Heart left ventricle (tissue), 16 donors: ENCODE measurements around the gene C2orf80. TPM values are rescaled to one million over a fixed set of nuclear protein-coding genes. Genes with fewer than 3 reads are reported as not detected.

Experiments
- ATAC-seq, 4 donors: fragments of 200-7000 bp; cut with Tn5 transposase; one replicate each; pipeline ENCODE4 v1.9.1; 2020 to 2022; ENCODE audit warnings: moderate library complexity in 4 of 4, mild to moderate bottlenecking in 3 of 4, moderate number of reproducible peaks in 1 of 4
- DNase-seq, 5 donors: peaks; one replicate each; pipeline ENCODE4 v3.0.0-alpha.2; 2020
- H3K27ac ChIP-seq, 12 donors: fragments of 200-600 bp; sonication (generic) in 4 of 12; one replicate each; pipeline versions ENCODE4 v1.5.0 to v1.8.0; 2016 to 2022; ENCODE audit warnings: mild to moderate bottlenecking in 2 of 12
- H3K27me3 ChIP-seq, 9 donors: fragments of 200-600 bp; sonication (generic) in 2 of 9; one replicate each; pipeline versions ENCODE4 v1.5.1 to v1.8.0; 2016 to 2022; ENCODE audit warnings: mild to moderate bottlenecking in 3 of 9
- H3K36me3 ChIP-seq, 9 donors: fragments of 200-600 bp; sonication (generic) in 2 of 9; one replicate each; pipeline versions ENCODE4 v1.5.0 to v1.8.0; 2018 to 2022; ENCODE audit warnings: mild to moderate bottlenecking in 2 of 9
- H3K4me1 ChIP-seq, 12 donors: fragments of 200-600 bp; sonication (generic) in 4 of 12; one replicate each; pipeline versions ENCODE4 v1.5.0 to v1.8.0; 2016 to 2022; ENCODE audit warnings: mild to moderate bottlenecking in 3 of 12
- H3K4me3 ChIP-seq, 12 donors: fragments of 200-600 bp; sonication (generic) in 4 of 12; one replicate each; pipeline versions ENCODE4 v1.5.0 to v1.8.0; 2017 to 2022; ENCODE audit warnings: mild to moderate bottlenecking in 9 of 12, moderate library complexity in 4 of 12
- H3K9me3 ChIP-seq, 12 donors: fragments of 200-600 bp; sonication (generic) in 4 of 12; one replicate each; pipeline versions ENCODE4 v1.5.0 to v1.8.0; 2016 to 2022; ENCODE audit warnings: mild to moderate bottlenecking in 1 of 12
- POLR2A ChIP-seq, 2 donors: fragments of 450-650 bp; IDR thresholded peaks; one replicate each; pipeline ENCODE4 v1.6.1; 2017; ENCODE audit warnings: antibody characterized with exemption in 2 of 2, mild to moderate bottlenecking in 2 of 2, moderate library complexity in 2 of 2
- WGBS, 4 donors: extraction: QIAGEN DNeasy Blood & Tissue Kit in 2 of 4; methylation state at CpG; one replicate each; pipeline versions ENCODE4 v1.1.5 to v1.1.7; 2013 to 2018; 5-methylcytosine and 5-hydroxymethylcytosine counted together
- intact Hi-C, 10 donors: fragments of 100-400 bp; cut with DNase I; formaldehyde crosslinking; loops; one replicate each; pipeline versions ENCODE4 v1.11.1 to v1.14.2; 2022
- polyA plus RNA-seq, 2 donors: library from polyadenylated mRNA; stranded (reverse); fragments of 200-250 nt; gene quantifications; one replicate each; pipeline ENCODE4 v1.2.3, GENCODE V29; 2013
- total RNA-seq, 9 donors: library from RNA; depleted of rRNA in 2 of 9; stranded (reverse); fragments of >200 nt in 2 of 9; fragmentation: NEBNext Ultra II Directional in 3 of 9; extraction: Animal tissue kit (Norgen Biotek cat#: 25700) in 3 of 9; gene quantifications; one replicate each; pipeline versions ENCODE4 v1.1.0 to v1.2.4, GENCODE V29; 2016 to 2023
- TF ChIP-seq, protein P1 (sequence below), 12 donors: fragments of 200-600 bp; sonication (generic) in 4 of 12; IDR thresholded peaks; one replicate each; pipeline versions ENCODE4 v1.5.0 to v1.8.0; 2018 to 2022; ENCODE audit warnings: antibody characterized with exemption in 12 of 12, mild to moderate bottlenecking in 5 of 12
- donor health status: ischemic (EF 13 %, LVEDD 7.1; RV severe dilation, severe dysfunction).
- donor health status: healthy with polysubstance abuse.
- donor health status: DM: no; HTN: yes; CAD: no.
- donor health status: DM: no; HTN: no; CAD: no.
- donor health status: ischemic (EF 25% LVEDD 6.9; RV normal size, moderate dysfunction).
- donor health status: ischemic (EF 25% LVEDD 5.7; RV mildly dilated, moderate dysfunction).
- donor health status: healthy.
- donor health status: DM: yes; HTN: yes; CAD: no.
- donor health status: ischemic (EF 35%, LVEDD 5.7; RV mildly dilated, moderate dysfunction).
- donor health status: nonischemic (EF 11% LVEDD 7.7; RV severe dilation, severe dysfunction).
- donor health status: DM: yes; HTN: yes; CAD: no.
- donor health status: PGD.
- donor health status: ischemic (EF 29% LVEDD 5.4; RV normal size, mild dysfunction).
- donor health status: nonischemic (EF 23%, LVEDD 6.1; RV moderate dilation, normal function).

C2orf80 gene
- total and polyA plus RNA-seq, 11 donors = not detected

DNA sequence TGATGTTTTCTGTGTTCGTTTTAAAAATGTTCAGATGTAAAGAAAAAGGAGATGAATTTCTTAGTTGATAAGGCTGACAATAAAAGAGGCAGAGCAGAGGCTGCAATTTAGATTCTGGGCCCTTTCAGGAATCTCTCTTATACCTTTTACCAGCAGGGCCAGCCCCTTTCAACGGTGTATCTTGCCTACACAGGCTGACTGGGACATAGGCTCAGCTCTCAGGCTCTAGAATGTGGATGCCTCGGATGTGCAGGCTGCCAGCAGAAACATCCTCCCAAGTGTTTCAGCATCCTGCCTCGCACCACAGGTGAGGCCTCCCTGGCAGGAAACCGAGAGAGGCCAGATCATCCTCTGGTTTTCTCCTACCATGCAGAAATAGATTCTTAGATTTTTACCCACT is 3.4 kb downstream of the C2orf80 start:
- no peak for DNase-seq
- Histone ChIP-seq H3K36me3 (no peaks in the 10 kb centered on the region), H3K4me3 (no peak overlapping the region), H3K27ac (no peak overlapping the region), H3K27me3 (peaks cover 0 to 27% (median 8%) of the 10 kb centered on the region in 9 donors), H3K4me1 (peaks cover 0 to 9% (median 0%) of the 10 kb centered on the region in 12 donors), H3K9me3 (no peaks in the 10 kb centered on the region)
- no peak for ATAC-seq
- TF ChIP-seq POLR2A (IDR thresholded peaks at IDR 0.05) = no peak
- TF ChIP-seq, protein P1, sequence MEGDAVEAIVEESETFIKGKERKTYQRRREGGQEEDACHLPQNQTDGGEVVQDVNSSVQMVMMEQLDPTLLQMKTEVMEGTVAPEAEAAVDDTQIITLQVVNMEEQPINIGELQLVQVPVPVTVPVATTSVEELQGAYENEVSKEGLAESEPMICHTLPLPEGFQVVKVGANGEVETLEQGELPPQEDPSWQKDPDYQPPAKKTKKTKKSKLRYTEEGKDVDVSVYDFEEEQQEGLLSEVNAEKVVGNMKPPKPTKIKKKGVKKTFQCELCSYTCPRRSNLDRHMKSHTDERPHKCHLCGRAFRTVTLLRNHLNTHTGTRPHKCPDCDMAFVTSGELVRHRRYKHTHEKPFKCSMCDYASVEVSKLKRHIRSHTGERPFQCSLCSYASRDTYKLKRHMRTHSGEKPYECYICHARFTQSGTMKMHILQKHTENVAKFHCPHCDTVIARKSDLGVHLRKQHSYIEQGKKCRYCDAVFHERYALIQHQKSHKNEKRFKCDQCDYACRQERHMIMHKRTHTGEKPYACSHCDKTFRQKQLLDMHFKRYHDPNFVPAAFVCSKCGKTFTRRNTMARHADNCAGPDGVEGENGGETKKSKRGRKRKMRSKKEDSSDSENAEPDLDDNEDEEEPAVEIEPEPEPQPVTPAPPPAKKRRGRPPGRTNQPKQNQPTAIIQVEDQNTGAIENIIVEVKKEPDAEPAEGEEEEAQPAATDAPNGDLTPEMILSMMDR (IDR thresholded peaks at IDR 0.05) = no peak
- intact Hi-C loops = no loop called here
- WGBS, 4 donors = 52 to 61% (median 55%) methylated on average over 4 to 5 of the region's 5 CpGs

DNA sequence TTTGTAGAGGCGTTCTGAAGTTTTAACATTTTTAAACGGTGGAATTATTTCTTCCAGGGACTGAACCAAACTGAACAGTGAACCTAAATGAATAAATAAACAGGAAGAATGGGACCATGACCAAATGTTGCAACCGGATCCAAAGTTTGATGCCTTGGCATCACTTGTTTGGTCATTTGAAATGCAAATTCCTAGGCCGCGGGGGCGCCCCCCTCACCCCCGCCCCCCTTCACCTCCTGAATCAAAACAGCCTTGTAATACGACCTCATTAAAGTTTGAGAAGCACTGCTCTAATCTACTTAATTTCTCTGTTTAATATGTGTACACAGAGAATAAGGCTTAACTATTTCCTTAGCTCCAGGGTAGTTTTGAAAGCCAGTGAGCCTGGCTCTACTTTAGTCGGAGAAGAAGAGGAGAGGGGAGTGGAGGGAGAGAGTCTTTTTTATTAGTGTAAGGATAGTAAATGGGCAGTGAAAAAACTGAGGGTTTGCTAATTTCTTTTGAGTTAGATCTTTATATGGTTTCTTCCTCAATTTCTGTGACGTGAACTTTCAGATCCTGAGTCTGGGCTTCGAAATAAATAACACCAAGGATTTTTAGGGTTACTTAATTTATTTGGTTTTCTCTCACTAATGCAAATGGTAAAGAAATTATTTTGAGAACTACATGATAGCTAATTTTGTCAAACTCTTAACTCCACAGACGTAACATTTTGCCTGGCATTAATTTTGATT is 5.7 kb downstream of the C2orf80 start:
- no peak overlapping the region for H3K4me3 ChIP-seq
- DNase-seq (no peak), ATAC-seq (no peak)
- H3K36me3 ChIP-seq = no peaks in the 10 kb centered on the region
- no peak overlapping the region for H3K27ac ChIP-seq
- WGBS, 4 donors = 32 to 44% (median 33%) methylated on average over 12 of the region's 12 CpGs
- no peaks in the 10 kb centered on the region for H3K9me3 ChIP-seq
- TF ChIP-seq, protein P1 (IDR thresholded peaks at IDR 0.05) = no peak
- no peak for TF ChIP-seq POLR2A (IDR thresholded peaks at IDR 0.05)
- peaks cover 0 to 9% (median 0%) of the 10 kb centered on the region in 12 donors for H3K4me1 ChIP-seq
- H3K27me3 ChIP-seq = peaks cover 0 to 27% (median 7%) of the 10 kb centered on the region in 9 donors
- intact Hi-C loops = no loop called here

DNA sequence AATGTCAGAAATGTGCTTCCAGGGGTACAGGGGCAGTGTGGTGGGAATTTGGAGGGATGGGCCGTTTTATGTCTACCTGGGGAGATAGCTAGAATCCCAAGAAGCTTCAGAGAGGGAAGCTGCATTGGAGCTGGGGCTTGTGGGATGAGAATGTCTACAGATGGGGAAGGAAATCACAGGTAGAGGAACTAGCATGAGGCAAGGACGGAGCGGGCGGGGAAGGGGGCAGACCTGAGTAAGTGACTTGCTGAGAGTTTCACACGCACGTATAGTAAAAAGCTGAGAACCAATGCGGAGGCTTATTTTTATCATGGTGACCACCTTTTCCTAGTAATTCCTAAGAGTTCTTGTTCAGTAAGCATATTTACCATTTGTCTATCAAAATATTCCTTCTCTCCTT is 6.3 kb downstream of the C2orf80 start:
- intact Hi-C loops = no loop called here
- TF ChIP-seq, protein P1 (IDR thresholded peaks at IDR 0.05) = no peak
- no peak for TF ChIP-seq POLR2A (IDR thresholded peaks at IDR 0.05)
- no peak overlapping the region for H3K4me3 ChIP-seq
- no peaks in the 10 kb centered on the region for H3K36me3 ChIP-seq
- WGBS, 4 donors = 46 to 56% (median 46%) methylated on average over 7 of the region's 7 CpGs
- peaks cover 0 to 27% (median 7%) of the 10 kb centered on the region in 9 donors for H3K27me3 ChIP-seq
- peak in 1 of 5 donors; percentile 23 for DNase-seq
- H3K27ac ChIP-seq = no peak overlapping the region
- no peaks in the 10 kb centered on the region for H3K9me3 ChIP-seq
- ATAC-seq = no peak
- H3K4me1 ChIP-seq = peaks cover 0 to 9% (median 0%) of the 10 kb centered on the region in 12 donors

DNA sequence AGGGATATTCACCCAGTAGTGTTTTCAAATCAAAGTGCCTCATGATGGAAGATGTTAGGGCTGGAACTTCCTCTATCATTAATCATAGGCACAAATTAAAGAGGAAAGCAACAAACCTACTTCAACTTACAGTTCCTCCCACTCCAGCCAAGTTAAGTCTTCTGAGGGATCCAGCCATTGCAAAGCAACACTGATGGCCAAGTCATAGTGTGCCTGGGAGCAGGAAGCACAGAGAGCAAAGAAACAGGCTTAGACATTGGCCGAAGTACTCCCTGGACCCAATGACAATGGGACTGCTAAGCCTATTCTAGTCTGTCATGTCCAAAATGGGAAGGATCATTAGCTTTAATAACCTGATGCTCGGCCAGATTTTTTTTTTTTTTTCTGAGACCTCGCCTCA is 7.0 kb downstream of the C2orf80 start:
- Histone ChIP-seq H3K36me3 (no peaks in the 10 kb centered on the region), H3K4me1 (peaks cover 0 to 9% (median 0%) of the 10 kb centered on the region in 12 donors), H3K27me3 (peaks cover 0 to 27% (median 7%) of the 10 kb centered on the region in 9 donors), H3K9me3 (no peaks in the 10 kb centered on the region), H3K27ac (no peak overlapping the region), H3K4me3 (no peak overlapping the region)
- DNase-seq (no peak), ATAC-seq (no peak)
- WGBS, 4 donors = 78 to 85% (median 80%) methylated on average over 3 of the region's 3 CpGs
- TF ChIP-seq, protein P1 (IDR thresholded peaks at IDR 0.05) = no peak
- TF ChIP-seq POLR2A (IDR thresholded peaks at IDR 0.05) = no peak
- intact Hi-C loops = no loop called here
